ENCODE measurements around the gene SMC5.

GRCh38 chr9:70352356-70352755 is 93.6 kb downstream of the SMC5 start:
- TF ChIP-seq CTCF (IDR thresholded peaks at IDR 0.05) (no peak), POLR2A (IDR thresholded peaks at IDR 0.05) (no peak)

Data from lower leg skin (tissue), 3 donors.